HG03135 (cell line): ENCODE data around the gene ARHGEF16.

ENCODE experiments used
- ATAC-seq: cut with Tn5 transposase; IDR thresholded peaks from one replicate; pipeline ENCODE4 v1.9.1; 2021; ENCODE audit warnings: mild to moderate bottlenecking, moderate library complexity; ENCODE audit not compliant: unreplicated experiment

ARHGEF16 gene

DNA sequence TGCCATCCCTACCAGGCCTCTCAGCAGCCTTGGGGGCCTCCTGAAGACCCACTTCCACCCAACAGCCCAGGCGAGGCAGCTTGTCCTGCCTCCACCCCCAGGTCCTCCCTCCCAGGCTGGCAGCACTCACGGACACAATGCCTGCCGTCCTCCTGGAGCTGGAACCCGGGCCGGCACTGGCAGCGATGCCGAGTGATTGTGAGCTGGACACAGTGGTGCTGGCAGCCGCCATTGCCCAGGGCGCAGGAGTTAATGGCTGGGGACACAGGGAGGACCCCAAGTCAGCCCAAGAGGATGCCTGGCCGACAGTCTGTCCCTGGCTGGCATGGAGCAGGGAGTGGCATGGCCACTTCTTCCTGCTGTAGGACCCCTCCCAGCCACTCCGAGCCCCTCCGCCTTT lies 60.8 kb downstream of the ARHGEF16 start:
- no peak for ATAC-seq

DNA sequence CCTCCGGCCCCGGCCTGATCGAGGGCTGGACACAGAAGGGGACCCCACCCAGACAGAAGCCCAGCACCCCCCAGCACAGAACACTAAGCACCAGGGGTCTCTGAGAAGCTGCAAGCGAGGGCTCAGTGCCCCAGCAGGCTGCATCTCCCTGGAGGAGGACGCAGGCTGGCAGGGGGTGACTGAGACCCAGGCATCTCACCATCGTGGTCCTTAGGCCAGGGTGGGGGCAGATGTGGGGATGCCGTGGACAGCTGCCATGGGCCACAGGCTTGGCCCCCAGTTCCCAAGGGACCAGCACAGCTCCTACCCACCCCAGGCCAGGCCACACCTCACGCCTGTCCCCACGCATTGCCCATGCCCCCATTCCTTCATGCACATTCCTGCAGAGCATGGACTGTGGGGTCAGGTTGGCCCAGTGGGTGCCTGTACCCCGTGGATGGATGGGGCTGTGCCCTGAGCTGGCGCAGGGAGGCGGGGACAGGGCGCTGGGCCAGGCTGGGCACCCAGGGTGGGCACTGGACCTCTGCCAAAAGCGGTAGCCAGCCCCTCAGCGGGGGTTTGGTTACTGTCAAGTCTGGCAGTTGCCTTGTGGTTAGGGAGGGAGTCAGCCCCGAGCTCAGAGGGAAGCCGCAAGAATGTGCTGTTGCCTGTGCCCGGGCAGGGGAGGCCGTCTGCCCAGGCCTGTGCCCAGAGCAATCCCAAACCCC lies 61.5 kb downstream of the ARHGEF16 start:
- ATAC-seq, result no peak

GRCh38 chr1:3516481-3516869 lies 62.0 kb downstream of the ARHGEF16 start:
- ATAC-seq, result no peak

DNA sequence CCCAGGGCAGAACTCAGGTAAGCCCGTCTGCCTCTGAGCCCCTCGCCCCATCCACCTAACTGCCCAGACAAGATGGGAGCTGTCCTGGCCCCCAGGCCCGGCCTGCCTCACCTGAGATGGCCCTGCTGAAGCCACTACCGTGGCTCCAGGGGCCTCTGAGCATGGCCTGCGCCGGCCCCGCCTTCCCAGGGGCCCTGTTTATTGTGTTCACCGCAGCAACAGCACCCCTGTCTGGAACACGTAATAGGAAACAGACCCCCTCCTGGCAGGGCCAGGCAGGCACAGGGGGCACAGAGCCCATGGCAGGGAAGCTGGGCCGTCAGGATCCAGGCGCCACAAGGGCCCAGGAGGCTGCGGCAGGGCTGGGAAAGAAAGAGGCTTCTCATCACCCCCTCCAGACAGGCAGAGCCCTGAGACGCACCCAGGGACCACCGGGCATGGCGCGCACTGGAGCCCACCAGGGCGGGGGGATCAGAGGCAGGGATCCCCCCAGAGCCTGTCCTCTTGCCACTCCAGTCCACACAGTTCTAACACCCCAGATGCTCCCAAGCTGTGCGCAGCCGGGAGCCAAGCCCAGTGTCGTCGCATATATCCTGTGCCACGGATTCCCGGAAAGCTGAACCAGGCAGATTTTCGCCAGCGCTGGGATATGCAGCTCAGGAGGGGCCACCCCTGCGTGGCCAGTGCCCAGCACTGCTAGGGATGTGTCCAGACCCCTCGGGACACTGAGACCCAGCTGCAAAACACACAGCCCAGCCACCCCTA lies 62.6 kb downstream of the ARHGEF16 start:
- no peak for ATAC-seq

DNA sequence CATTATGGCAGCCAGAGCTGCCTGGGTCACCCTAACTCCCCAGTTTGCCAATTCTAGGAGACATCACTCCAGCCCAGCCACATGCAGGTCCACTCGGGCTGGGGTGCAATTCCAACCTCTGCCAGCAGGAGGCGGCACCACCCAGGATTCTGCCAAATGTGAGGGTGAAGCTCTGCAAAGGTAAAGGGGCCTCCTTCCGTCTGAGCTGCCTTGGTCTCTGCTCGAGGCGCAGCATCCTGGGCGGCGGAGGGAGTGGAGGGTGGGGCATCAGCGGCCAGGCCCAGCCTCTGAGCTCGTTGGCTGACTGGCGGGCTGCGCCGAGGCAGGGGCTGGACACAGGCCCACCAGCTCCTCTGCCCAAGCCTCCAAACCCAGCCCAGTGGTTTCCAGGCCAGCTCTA lies 63.8 kb downstream of the ARHGEF16 start:
- ATAC-seq, result no peak

GRCh38 chr1:3518756-3519155 lies 64.3 kb downstream of the ARHGEF16 start:
- ATAC-seq, result no peak

DNA sequence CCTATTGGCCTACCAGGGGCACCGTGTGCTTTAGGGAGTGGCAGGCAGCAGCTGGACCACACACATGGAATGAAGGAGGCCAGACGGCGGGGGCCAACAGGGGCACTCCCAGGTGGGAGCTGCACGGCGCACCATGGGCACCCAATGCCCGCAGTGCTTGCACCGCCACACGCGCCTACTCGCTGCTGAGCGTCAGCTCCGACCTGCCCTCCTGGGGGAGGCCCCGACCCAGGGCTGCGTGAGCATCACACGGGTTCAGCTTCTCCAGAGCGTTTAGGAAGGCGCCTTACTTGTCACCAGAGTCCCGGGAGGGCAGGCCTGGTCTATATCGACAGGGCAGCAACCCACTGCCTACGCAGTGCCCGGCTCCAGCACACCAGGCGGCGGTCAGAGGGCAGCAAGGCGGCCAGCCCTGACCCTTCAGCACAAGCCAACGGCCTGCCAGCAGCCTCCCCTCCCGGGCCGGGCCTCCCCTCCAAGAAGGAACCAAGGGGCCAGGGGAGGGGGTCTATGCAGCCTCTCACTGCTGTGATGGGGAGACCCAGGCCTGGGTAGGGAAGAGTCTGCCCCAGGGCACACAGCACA lies 64.9 kb downstream of the ARHGEF16 start:
- ATAC-seq, result no peak

- ATAC-seq, result no peak
Measured at GRCh38 chr1:3520419-3521378, 66.2 kb downstream of the ARHGEF16 start.

GRCh38 chr1:3521426-3521825 lies 67.0 kb downstream of the ARHGEF16 start:
- no peak for ATAC-seq

DNA sequence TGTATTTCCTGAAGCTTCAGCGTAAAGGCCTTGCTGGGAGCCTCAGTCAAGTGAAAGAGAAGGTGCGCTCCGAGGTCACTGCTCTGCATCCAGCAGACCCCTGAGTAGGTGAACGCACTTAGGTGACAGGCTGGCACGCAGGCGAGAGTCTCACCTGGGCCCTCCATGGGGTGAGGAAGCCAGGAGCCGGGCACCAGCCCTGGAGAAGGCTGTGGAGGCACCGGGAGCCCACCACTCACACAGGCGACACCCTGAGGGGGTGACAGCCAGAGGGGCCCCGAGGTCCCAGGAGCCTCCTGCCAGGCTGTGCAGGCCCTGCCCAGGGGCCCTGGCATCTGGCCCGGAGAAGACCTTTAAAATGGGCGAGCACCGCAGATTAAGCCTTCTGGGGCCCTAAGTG lies 67.6 kb downstream of the ARHGEF16 start:
- ATAC-seq, result no peak

GRCh38 chr1:3522564-3523265 lies 68.2 kb downstream of the ARHGEF16 start:
- no peak for ATAC-seq

DNA sequence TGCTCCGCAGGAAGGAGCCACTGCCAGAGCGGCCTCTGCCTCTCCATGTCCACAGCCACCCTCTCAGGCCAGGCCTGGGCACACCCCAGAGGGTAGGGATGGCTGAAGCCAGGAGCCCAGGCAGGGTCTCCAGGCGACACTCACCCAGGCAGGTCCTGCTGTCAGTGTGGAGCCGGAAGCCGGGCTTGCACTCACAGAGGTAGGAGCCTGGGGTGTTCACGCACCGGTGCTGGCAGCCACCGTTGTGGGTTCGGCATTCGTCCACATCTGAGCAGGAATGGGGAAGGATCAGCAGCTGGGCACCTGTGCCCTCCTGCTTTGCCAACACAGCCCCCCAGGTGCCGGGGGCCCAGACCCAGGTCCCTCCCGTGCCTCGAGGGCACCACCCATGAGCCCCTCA lies 69.5 kb downstream of the ARHGEF16 start:
- ATAC-seq, result no peak

DNA sequence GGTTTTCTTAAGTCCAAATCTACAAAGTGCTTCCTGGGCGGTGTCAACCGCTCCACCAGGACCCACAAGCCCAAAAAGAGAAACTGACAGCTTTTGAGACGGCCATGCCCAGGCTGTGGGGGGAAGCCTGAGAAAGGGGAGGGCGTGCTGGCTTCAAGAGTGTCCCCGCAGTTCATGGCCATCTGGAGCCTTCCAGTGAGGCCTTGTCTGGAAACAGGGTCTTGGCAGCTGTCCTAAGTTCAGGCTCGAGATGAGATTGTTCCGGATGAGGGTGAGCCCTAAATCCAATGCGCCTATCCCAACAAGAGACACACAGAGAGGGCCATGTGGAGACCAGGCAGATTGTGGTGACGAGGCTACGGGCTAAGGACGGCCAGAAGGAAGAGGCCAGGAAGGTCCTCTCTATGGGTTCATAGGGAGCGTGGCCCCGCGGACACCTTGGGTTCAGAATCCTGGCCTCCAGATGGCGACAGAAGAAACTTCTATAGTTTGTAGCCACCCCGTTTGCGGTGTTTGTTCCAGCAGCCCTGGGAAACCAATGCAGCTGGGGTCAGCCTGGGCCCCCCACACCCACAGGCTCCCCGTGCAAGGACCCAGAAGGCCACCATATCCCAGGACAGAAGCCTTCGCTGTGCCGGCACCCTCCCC lies 70.2 kb downstream of the ARHGEF16 start:
- no peak for ATAC-seq

DNA sequence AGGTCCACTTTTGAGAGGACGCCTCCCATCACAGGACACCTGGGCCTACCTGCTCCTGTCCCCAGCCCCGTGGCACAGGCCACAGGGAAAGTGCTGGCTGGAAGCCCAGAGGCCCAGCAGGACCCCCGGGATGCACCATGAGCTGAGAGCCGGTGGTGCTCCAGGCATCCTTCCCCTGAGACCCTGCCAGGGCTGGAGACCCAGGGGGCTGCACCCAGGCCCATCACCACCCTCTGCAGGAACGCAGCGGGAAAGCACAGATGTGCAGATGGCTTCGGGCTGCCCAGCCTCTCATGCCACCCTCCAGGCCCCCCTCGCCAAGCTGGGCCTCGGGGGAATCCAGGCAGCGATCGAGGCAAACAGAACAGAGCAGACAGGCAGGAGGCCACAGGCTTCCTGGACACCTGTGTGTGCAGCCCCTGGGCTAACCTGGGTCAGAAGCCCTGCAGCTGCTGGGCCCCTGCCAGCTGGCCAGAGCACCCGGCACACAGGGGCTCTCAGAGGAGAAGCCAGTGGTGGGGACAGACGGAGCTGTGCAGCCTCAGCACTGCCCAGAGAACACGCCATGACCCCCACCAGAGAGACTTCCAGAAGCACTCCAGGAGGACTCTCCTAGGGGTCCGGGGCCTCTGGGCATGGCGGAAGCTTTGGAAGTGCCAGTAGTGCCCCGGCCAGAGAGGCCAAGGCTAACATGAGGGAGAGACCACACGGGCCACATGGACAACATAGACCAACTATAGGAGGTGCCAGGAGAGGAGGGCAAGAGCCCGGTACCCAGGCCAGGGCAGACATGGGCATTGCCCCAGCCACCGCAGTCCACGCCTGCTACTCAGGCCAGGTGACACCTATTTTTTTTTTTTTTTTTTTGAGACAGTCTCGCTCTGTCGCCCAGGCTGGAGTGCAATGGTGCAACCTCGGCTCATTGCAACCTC lies 71.4 kb downstream of the ARHGEF16 start:
- no peak for ATAC-seq

DNA sequence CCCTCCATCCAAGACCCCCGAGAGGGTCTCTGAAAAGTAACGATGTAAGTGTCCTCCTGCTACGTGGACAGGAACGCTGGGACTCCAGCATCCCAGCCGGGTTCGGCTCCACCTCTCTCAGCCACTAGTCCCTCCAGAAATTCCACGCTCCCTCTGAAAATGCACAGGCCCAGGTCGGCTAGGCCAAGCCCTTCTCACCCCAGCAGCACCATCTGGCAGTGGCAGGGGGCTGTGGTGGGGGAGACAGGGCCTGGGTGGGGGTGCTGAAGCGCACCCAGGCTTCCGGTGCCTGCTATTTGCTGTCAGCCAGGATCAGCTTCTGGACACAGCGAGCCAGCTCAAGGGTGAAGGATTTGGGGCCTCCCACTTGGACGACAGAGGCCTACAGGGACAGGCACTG lies 73.3 kb downstream of the ARHGEF16 start:
- ATAC-seq, result no peak

DNA sequence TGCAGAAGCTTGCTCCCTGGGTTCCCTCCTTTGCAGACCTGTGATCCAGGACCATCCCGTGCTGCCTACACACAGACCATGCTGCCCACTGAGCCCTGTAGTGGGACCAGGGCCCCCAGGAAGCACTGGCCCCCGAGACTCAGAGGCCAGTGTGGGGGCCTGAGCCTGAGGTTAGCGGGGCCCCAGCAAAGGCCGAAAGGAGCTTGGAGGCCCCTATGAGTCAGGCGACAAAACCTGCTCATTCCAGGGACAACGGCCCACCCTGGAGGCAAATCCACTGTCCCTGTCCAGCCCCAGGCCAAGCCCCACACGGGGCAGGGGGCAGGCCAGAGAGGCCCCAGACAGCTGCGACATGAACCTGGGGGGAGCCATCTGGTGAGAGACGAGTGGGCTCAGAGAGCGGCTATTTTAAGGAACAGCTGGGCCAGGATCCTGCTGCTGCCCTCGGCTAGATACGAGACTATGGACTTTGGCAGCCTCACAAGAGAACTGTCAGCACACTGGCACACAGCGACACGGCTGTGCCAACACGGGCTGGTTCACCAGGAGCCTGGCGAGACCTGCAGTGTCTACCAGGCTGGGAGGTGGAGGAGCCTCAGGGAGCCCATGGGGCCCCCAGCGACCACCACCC lies 74.7 kb downstream of the ARHGEF16 start:
- no peak for ATAC-seq

DNA sequence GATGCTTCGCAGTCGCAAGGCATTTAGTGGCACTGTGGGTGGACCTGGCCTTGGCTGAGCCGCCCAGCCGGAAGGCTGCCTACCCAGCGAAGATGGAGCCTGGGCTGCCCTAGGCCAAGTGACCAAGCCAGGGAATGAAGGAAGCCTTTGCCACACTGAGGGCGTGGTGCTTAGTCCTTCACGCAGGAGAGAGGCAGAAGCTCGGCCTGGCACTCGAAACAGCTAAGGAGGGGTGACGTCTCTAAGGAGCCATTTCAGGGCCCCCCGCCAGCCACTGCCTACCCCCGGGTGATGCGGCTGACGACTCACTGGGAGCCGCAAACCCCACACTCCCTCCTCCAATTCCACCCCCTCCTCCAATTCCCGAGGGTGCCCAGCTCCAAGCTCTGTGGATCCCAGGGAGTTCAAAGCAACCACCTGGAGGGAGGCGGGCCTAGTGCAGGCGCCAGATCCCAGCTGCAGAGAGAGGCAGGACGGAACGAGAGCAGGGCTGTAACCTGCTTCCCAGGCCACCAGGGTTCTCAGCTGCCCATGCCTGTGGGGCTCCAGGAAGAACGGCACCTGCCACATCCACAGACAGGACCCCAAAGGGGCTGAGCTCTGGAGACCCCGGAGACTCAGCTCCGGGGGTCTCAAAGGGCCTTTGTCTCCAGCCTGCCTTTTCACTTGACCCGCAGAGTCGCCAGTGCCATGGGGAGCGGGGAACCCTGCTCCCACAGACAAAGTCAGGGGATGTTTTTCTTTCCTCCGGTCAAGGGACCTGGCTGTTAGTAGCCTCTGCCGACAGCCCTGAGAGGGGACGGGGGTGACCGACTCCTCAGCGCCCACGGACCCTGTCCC lies 75.8 kb downstream of the ARHGEF16 start:
- ATAC-seq, result no peak
